Psoas muscle (tissue), 8 donors: Measurements from ENCODE around the gene ERI2. TPM values are rescaled to one million over a fixed set of nuclear protein-coding genes. Genes with fewer than 3 reads are reported as not detected.

ENCODE experiments used
- ATAC-seq, 4 donors: fragments of 200-7000 bp; cut with Tn5 transposase; one replicate each; pipeline ENCODE4 v1.9.1; 2020; ENCODE audit warnings: moderate library complexity in 3 of 4, mild to moderate bottlenecking in 2 of 4
- DNase-seq, 2 donors: peaks; one replicate each; pipeline ENCODE4 v3.0.0-alpha.2; 2020
- H3K27ac ChIP-seq: fragments of 200-600 bp; one replicate; pipeline ENCODE4 v1.8.0; 2022
- H3K27me3 ChIP-seq, 3 donors: fragments of 200-600 bp in 1 of 3; one replicate each; pipeline versions ENCODE4 v1.6.1 to v1.8.0; 2013 to 2022; ENCODE audit warnings: low read length in 2 of 3, mild to moderate bottlenecking in 2 of 3, moderate library complexity in 1 of 3; ENCODE audit not compliant: insufficient read depth in 3 of 3
- H3K36me3 ChIP-seq, 2 donors: fragments of 200-600 bp in 1 of 2; one replicate each; pipeline versions ENCODE4 v1.6.1 to v1.8.0; 2013 to 2022; ENCODE audit warnings: low read depth in 1 of 2, mild to moderate bottlenecking in 1 of 2, moderate library complexity in 1 of 2; ENCODE audit not compliant: insufficient read depth in 1 of 2
- H3K4me1 ChIP-seq: fragments of 200-600 bp; one replicate; pipeline ENCODE4 v1.8.0; 2022
- H3K4me3 ChIP-seq: fragments of 200-600 bp; one replicate; pipeline ENCODE4 v1.8.0; 2022; ENCODE audit warnings: mild to moderate bottlenecking
- H3K9me3 ChIP-seq: fragments of 200-600 bp; one replicate; pipeline ENCODE4 v1.8.0; 2022
- WGBS, 3 donors: extraction: QIAGEN DNeasy Blood & Tissue Kit; methylation state at CpG; one replicate each; pipeline versions ENCODE4 v1.1.6 to v1.1.7; 2013; 5-methylcytosine and 5-hydroxymethylcytosine counted together
- intact Hi-C, 2 donors: fragments of 100-400 bp; cut with DNase I; formaldehyde crosslinking; loops; one replicate each; pipeline versions ENCODE4 v1.11.0 to v1.14.2; 2022
- polyA plus RNA-seq, 3 donors: library from polyadenylated mRNA; stranded (reverse); fragments of 200-250 nt; gene quantifications; one replicate each; pipeline ENCODE4 v1.2.3, GENCODE V29; 2013
- total RNA-seq, 4 donors: library from RNA; stranded (reverse); fragmentation: NEBNext Ultra II Directional in 2 of 4; extraction: Animal tissue kit (Norgen Biotek cat#: 25700) in 2 of 4; gene quantifications; one replicate each; pipeline versions ENCODE4 v1.2.1 to v1.2.4, GENCODE V29; 2021 to 2023
- TF ChIP-seq, protein P1 (sequence below): fragments of 200-600 bp; IDR thresholded peaks from one replicate; pipeline ENCODE4 v1.8.0; 2022; ENCODE audit warnings: antibody characterized with exemption
- donor health status: healthy with polysubstance abuse.
- donor health status: DM: no; HTN: no; CAD: no; lungs with moderate emphysema.
- donor health status: Bipolar disorder and iron deficiency.
- donor health status: healthy.
- donor health status: DM: yes; HTN: yes; CAD: no.
- donor health status: DM: no; HTN: no; CAD: no.
- donor health status: DM: no; HTN: no; CAD: no.
- donor health status: DM: yes; HTN: yes; CAD: no.

The ERI2 gene
- total and polyA plus RNA-seq, 7 donors, result 3.6 to 14.9 (median 6.5) TPM

DNA sequence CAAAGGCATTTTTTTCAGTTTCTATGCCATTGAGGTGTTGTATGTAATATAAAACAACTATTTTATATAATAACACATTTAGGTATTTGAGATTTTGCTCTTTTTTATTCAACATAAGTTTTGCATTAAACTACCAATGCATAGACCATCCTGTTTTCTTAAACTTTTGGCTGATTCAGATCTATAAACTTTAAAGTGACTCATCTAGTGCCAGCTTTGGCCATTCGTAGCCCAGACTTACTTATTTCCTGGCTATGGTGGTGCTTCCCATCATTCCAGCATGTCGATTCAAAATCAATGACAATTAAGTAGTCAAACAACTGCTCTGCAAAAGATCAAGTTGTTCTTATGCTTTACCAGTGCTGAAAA is 3.1 kb downstream of the ERI2 start:
- peaks cover 0 to 52% of the 10 kb centered on the region in 2 donors for H3K36me3 ChIP-seq
- H3K4me1 ChIP-seq, result peaks cover 17% of the 10 kb centered on the region
- DNase-seq (no peak), ATAC-seq (no peak)
- H3K27ac ChIP-seq, result no peak overlapping the region
- 84 to 99% (median 98%) methylated on average over 2 of the region's 2 CpGs for WGBS, 3 donors
- TF ChIP-seq, protein P1, sequence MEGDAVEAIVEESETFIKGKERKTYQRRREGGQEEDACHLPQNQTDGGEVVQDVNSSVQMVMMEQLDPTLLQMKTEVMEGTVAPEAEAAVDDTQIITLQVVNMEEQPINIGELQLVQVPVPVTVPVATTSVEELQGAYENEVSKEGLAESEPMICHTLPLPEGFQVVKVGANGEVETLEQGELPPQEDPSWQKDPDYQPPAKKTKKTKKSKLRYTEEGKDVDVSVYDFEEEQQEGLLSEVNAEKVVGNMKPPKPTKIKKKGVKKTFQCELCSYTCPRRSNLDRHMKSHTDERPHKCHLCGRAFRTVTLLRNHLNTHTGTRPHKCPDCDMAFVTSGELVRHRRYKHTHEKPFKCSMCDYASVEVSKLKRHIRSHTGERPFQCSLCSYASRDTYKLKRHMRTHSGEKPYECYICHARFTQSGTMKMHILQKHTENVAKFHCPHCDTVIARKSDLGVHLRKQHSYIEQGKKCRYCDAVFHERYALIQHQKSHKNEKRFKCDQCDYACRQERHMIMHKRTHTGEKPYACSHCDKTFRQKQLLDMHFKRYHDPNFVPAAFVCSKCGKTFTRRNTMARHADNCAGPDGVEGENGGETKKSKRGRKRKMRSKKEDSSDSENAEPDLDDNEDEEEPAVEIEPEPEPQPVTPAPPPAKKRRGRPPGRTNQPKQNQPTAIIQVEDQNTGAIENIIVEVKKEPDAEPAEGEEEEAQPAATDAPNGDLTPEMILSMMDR, result no peak
- no peaks in the 10 kb centered on the region for H3K27me3 ChIP-seq
- intact Hi-C loops, result loop anchor here in 1 of 2 donors (5.0 kb wide), 1 partner anchor 279 kb away; no protein-coding TSS in a partner anchor
- H3K4me3 ChIP-seq, result no peak overlapping the region
- H3K9me3 ChIP-seq, result no peaks in the 10 kb centered on the region

DNA sequence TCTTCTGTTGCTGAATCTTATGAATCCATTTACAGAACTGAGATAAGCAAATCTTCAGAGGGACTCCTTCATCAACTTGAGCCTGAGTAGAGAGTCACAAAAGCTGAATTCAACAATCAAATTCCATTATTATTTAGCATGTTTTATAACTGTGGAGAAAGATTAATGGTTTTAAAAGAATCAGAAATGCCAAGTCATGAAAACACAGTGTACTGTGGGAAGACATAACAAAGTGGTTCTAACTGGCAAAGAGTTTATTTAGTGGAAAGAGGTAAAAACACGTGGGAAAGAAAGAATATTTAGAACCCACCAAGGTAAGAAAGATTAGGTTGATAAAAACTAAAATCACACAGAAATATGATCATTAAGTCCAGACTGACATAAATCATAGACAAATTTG is 5.0 kb downstream of the ERI2 start:
- ATAC-seq (no peak), DNase-seq (no peak)
- H3K4me1 ChIP-seq, result peaks cover 11% of the 10 kb centered on the region
- H3K27me3 ChIP-seq, result no peaks in the 10 kb centered on the region
- H3K4me3 ChIP-seq, result no peak overlapping the region
- intact Hi-C loops, result loop anchor here in 1 of 2 donors (5.0 kb wide), 1 partner anchor 281 kb away; no protein-coding TSS in a partner anchor
- TF ChIP-seq, protein P1, result no peak
- no peaks in the 10 kb centered on the region for H3K9me3 ChIP-seq
- H3K27ac ChIP-seq, result no peak overlapping the region
- WGBS, 3 donors, result 67 to 85% (median 69%) methylated on average over 1 of the region's 1 CpG
- H3K36me3 ChIP-seq, result peaks cover 6 to 71% of the 10 kb centered on the region in 2 donors

DNA sequence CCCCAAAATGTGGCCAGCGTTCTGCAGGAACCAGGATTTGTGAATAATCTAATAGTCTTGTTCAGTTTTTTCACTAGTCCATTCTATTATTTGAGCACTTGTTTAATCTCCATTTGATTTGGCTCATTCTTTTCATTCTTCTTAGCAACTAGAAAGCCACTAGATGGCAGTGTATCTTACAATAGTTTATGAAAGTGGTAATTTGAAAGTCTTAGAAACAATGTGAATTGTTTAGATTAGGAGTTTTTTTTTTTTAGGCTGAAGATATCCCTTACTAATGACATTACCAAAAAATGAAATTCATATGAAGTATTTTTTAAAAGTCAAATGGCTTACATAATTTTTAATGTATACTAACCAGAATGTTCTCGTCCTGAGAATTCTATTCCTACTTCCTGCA is 6.7 kb downstream of the ERI2 start:
- ATAC-seq (no peak), DNase-seq (no peak)
- no peak overlapping the region for H3K27ac ChIP-seq
- no peaks in the 10 kb centered on the region for H3K9me3 ChIP-seq
- intact Hi-C loops, result no loop called here
- TF ChIP-seq, protein P1, result peak; percentile 52
- H3K4me1 ChIP-seq, result peaks cover 2% of the 10 kb centered on the region
- H3K27me3 ChIP-seq, result no peaks in the 10 kb centered on the region
- no peak overlapping the region for H3K4me3 ChIP-seq
- peaks cover 6 to 85% of the 10 kb centered on the region in 2 donors for H3K36me3 ChIP-seq
- 57 to 78% (median 67%) methylated on average over 2 of the region's 2 CpGs for WGBS, 3 donors

DNA sequence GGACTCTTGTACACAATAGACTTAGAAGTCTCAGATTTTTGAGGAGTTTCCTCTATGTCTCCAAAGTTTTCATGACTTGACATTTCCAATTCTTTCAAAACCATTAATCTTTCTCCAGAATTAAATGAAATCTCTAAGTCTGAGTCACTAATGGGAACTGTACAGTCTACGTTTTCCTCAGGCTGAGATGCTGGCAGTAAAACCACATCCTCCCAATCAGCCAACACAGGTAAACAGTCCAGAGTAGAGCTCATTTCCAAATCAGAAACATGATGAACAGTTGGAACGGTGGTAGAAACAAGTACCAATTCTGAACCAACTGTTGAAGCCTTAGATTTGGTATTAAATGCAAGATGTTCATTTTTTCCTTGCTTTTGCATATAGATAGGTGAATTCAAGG is 7.9 kb downstream of the ERI2 start:
- peaks cover 6 to 82% of the 10 kb centered on the region in 2 donors for H3K36me3 ChIP-seq
- TF ChIP-seq, protein P1, result no peak
- intact Hi-C loops, result no loop called here

More for the DNA sequence above, 7.9 kb downstream of the ERI2 start:
- no peak overlapping the region for H3K4me3 ChIP-seq
- WGBS, 3 donors, result 77 to 93% (median 81%) methylated on average over 2 of the region's 2 CpGs
- no peaks in the 10 kb centered on the region for H3K9me3 ChIP-seq
- ATAC-seq, result no peak
- no peak for DNase-seq
- no peak overlapping the region for H3K27ac ChIP-seq
- H3K27me3 ChIP-seq, result no peaks in the 10 kb centered on the region
- no peaks in the 10 kb centered on the region for H3K4me1 ChIP-seq
